Epithelial cell of esophagus (primary cell): ENCODE results near the gene PRKCB.

Source experiments
- DNase-seq: peaks from one replicate; pipeline ENCODE4 v3.0.0; 2010; ENCODE audit warnings: low read depth
- H3K4me3 ChIP-seq: 2 replicates; pipeline ENCODE4 v1.5.1; 2011; ENCODE audit warnings: mild to moderate bottlenecking, low read length, control low read depth
- CTCF ChIP-seq: IDR thresholded peaks from 2 replicates; pipeline ENCODE4 v1.5.1; 2011; ENCODE audit warnings: low read depth, mild to moderate bottlenecking, low read length, control low read depth, inconsistent platforms; ENCODE audit not compliant: insufficient read depth; ENCODE audit errors: missing control alignments

PRKCB gene

GRCh38 chr16:23999663-24000062, 163.9 kb downstream of the PRKCB start:
- H3K4me3 ChIP-seq = no peak overlapping the region
- no peak for DNase-seq
- no peak for TF ChIP-seq CTCF

- DNase-seq = no peak
- H3K4me3 ChIP-seq = no peak overlapping the region
- TF ChIP-seq CTCF = no peak
These were observed 165.9 kb downstream of the PRKCB start for GRCh38 chr16:24001710-24002109.

- H3K4me3 ChIP-seq = no peak overlapping the region
- DNase-seq = no peak
These were observed 166.8 kb downstream of the PRKCB start for GRCh38 chr16:24002619-24003018.

GRCh38 chr16:24005577-24005976, 169.8 kb downstream of the PRKCB start:
- DNase-seq = no peak
- no peak for TF ChIP-seq CTCF
- H3K4me3 ChIP-seq = no peak overlapping the region

More at GRCh38 chr16:24002619-24003018, 166.8 kb downstream of the PRKCB start:
- no peak for TF ChIP-seq CTCF

GRCh38 chr16:24007391-24007790, 171.6 kb downstream of the PRKCB start:
- no peak for TF ChIP-seq CTCF
- H3K4me3 ChIP-seq = no peak overlapping the region
- no peak for DNase-seq

GRCh38 chr16:24007934-24008333, 172.2 kb downstream of the PRKCB start:
- H3K4me3 ChIP-seq = no peak overlapping the region
- TF ChIP-seq CTCF = no peak
- DNase-seq = no peak

GRCh38 chr16:24009098-24009497, 173.3 kb downstream of the PRKCB start:
- no peak for DNase-seq
- TF ChIP-seq CTCF = no peak
- H3K4me3 ChIP-seq = no peak overlapping the region
